ENCODE data around the gene MTNR1B.

DNA sequence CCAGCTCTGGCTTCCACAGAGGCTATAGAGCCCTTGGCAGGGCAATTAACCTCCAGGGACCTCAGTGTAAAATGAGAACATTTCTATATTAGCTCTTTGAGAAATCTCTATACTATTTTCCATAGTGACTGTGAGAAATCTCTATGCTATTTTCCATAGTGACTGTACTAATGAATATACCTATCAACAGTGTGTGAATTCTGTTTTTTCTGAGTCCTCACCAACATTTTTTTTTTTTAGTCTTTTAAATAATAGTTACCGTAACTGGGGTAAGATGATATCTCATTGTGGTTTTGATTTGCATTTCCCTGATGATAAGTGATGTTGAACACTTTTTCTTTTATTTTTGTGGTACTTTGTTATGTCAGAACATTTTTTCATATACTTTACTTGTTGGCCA lies 7.0 kb upstream of the MTNR1B start:
- TF ChIP-seq, protein P1, sequence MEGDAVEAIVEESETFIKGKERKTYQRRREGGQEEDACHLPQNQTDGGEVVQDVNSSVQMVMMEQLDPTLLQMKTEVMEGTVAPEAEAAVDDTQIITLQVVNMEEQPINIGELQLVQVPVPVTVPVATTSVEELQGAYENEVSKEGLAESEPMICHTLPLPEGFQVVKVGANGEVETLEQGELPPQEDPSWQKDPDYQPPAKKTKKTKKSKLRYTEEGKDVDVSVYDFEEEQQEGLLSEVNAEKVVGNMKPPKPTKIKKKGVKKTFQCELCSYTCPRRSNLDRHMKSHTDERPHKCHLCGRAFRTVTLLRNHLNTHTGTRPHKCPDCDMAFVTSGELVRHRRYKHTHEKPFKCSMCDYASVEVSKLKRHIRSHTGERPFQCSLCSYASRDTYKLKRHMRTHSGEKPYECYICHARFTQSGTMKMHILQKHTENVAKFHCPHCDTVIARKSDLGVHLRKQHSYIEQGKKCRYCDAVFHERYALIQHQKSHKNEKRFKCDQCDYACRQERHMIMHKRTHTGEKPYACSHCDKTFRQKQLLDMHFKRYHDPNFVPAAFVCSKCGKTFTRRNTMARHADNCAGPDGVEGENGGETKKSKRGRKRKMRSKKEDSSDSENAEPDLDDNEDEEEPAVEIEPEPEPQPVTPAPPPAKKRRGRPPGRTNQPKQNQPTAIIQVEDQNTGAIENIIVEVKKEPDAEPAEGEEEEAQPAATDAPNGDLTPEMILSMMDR (IDR thresholded peaks at IDR 0.05), result no peak
- no peak for TF ChIP-seq POLR2AphosphoS5 (IDR thresholded peaks at IDR 0.05)
- no peak for TF ChIP-seq POLR2A (IDR thresholded peaks at IDR 0.05)
- TF ChIP-seq EP300 (IDR thresholded peaks at IDR 0.05), result no peak

Measured in upper lobe of left lung (tissue), 4 donors.